MM.1S (cell line): Measurements from ENCODE around the gene OLFM1.

Experiments used
- CTCF ChIP-seq: fragments of 300-600 bp; sonication (generic); IDR thresholded peaks from 2 replicates; pipeline ENCODE4 v1.5.1; 2016; ENCODE audit warnings: antibody characterized with exemption, low read length, mixed read lengths
- EZH2 ChIP-seq: fragments of 300-600 bp; sonication (generic); optimal IDR thresholded peaks from 2 replicates; pipeline ENCODE3; 2017; ENCODE audit warnings: low read depth, mild to moderate bottlenecking, antibody characterized with exemption, low read length, mixed read lengths

GRCh38 chr9:135082536-135082935, 4.9 kb upstream of the OLFM1 start:
- TF ChIP-seq CTCF (no peak), EZH2 (no peak)
